ENCODE measurements around the gene DYNLRB1.

- TF ChIP-seq CTCF (conservative IDR thresholded peaks at IDR 0.05; ENCODE audit: low read length) (no peak), EZH2phosphoT487 (IDR thresholded peaks at IDR 0.05; ENCODE audit: borderline replicate concordance) (no peak)
These were observed 25.7 kb downstream of the DYNLRB1 start for GRCh38 chr20:34541917-34542316.

Data from Loucy (cell line).